IMR-90 (cell line): Measurements from ENCODE around the gene FALEC. TPM values are rescaled to one million over a fixed set of nuclear protein-coding genes. Genes with fewer than 3 reads are reported as not detected.

ENCODE experiments used
- ATAC-seq: fragments of 200-7000 bp; cut with Tn5 transposase; 2 replicates; pipeline ENCODE4 v1.9.1; 2020; ENCODE audit warnings: low read depth, mild to moderate bottlenecking, moderate library complexity
- BruUV-seq: library from RNA; stranded (reverse); fragments of 400-500 nt; replicated peaks from 2 replicates; lab custom pipeline; 2021; lab: Mats Ljungman, UMichigan
- CTCF ChIA-PET: fragments of 300-600 bp; formaldehyde crosslinking; extraction: SDS; loops from one replicate; lab custom pipeline; 2021; ENCODE audit warnings: antibody characterized with exemption; lab: Yijun Ruan, JAX
- POLR2A ChIA-PET: fragments of 300-600 bp; sonication (Branson Sonifier 250); formaldehyde crosslinking; loops from one replicate; lab custom pipeline; 2022; ENCODE audit warnings: antibody characterized with exemption; ENCODE audit not compliant: unreplicated experiment; lab: Charles Lee
- DNase-seq: peaks from one replicate; pipeline ENCODE4 v3.0.0; 2013
- H2AFZ ChIP-seq: replicated peaks from 2 replicates; pipeline ENCODE3; 2013; ENCODE audit warnings: low read length, mild to moderate bottlenecking; ENCODE audit not compliant: poor library complexity
- H2AK5ac ChIP-seq: 2 replicates; pipeline ENCODE4 v1.6.1; 2013; ENCODE audit warnings: low read depth, low read length, inconsistent platforms
- H2AK9ac ChIP-seq: replicated peaks from 2 replicates; pipeline ENCODE3; 2013; ENCODE audit warnings: mild to moderate bottlenecking, low read depth, low read length, moderate library complexity; ENCODE audit not compliant: poor library complexity
- H2BK120ac ChIP-seq: 2 replicates; pipeline ENCODE4 v1.6.1; 2013; ENCODE audit warnings: low read depth, low read length, inconsistent platforms
- H2BK15ac ChIP-seq: 3 replicates; pipeline ENCODE4 v1.6.1; 2013; ENCODE audit warnings: low read depth, low read length, inconsistent platforms
- H2BK20ac ChIP-seq: 2 replicates; pipeline ENCODE4 v1.6.1; 2013; ENCODE audit warnings: low read depth, mild to moderate bottlenecking, inconsistent platforms, low read length, moderate library complexity
- H2BK5ac ChIP-seq: 2 replicates; pipeline ENCODE4 v1.6.1; 2013; ENCODE audit warnings: mild to moderate bottlenecking, low read depth, low read length, inconsistent platforms; ENCODE audit not compliant: poor library complexity, severe bottlenecking
- H3K14ac ChIP-seq: replicated peaks from 2 replicates; pipeline ENCODE4 v1.6.1; 2013; ENCODE audit warnings: low read depth, low read length, inconsistent platforms
- H3K18ac ChIP-seq: 2 replicates; pipeline ENCODE4 v1.6.1; 2013; ENCODE audit warnings: low read depth, low read length, control low read depth
- H3K23ac ChIP-seq: 2 replicates; pipeline ENCODE4 v1.6.1; 2013; ENCODE audit warnings: low read depth, low read length, inconsistent platforms
- H3K27ac ChIP-seq: 2 replicates; pipeline ENCODE4 v1.5.1; 2013; ENCODE audit warnings: mild to moderate bottlenecking, control low read depth, low read length; ENCODE audit not compliant: insufficient read depth
- H3K27me3 ChIP-seq: 2 replicates; pipeline ENCODE4 v1.6.1; 2013; ENCODE audit warnings: low read length; ENCODE audit not compliant: control insufficient read depth, insufficient read depth
- H3K36me3 ChIP-seq: 2 replicates; pipeline ENCODE4 v1.6.1; 2013; ENCODE audit warnings: low read length, mixed read lengths; ENCODE audit not compliant: control insufficient read depth, insufficient read depth
- H3K4ac ChIP-seq: 2 replicates; pipeline ENCODE4 v1.6.1; 2013; ENCODE audit warnings: low read depth, low read length, inconsistent platforms
- H3K4me1 ChIP-seq: 2 replicates; pipeline ENCODE4 v1.6.1; 2013; ENCODE audit warnings: low read length, mixed read lengths; ENCODE audit not compliant: control insufficient read depth, insufficient read depth
- H3K4me2 ChIP-seq: 2 replicates; pipeline ENCODE4 v1.6.1; 2013; ENCODE audit warnings: low read depth, mild to moderate bottlenecking, control low read depth, low read length, moderate library complexity
- H3K4me3 ChIP-seq: 2 replicates; pipeline ENCODE4 v1.5.1; 2013; ENCODE audit warnings: low read depth, mild to moderate bottlenecking, control low read depth, low read length, moderate library complexity; ENCODE audit not compliant: insufficient read depth
- H3K56ac ChIP-seq: 2 replicates; pipeline ENCODE4 v1.6.1; 2013; ENCODE audit warnings: low read length, inconsistent platforms; ENCODE audit not compliant: insufficient read depth; ENCODE audit errors: extremely low read depth
- H3K79me1 ChIP-seq, 2 experiments: 2 replicates each; pipeline ENCODE4 v1.6.1; 2013; ENCODE audit warnings: low read length in 2 of 2, inconsistent platforms in 1 of 2, low read depth in 1 of 2
- H3K9ac ChIP-seq: 2 replicates; pipeline ENCODE4 v1.6.1; 2013; ENCODE audit warnings: low read depth, low read length, control low read depth
- H3K9me1 ChIP-seq: 2 replicates; pipeline ENCODE4 v1.6.1; 2013; ENCODE audit warnings: low read length, inconsistent platforms; ENCODE audit not compliant: insufficient read depth
- H3K9me3 ChIP-seq: 2 replicates; pipeline ENCODE4 v1.6.1; 2013; ENCODE audit warnings: low read length; ENCODE audit not compliant: control insufficient read depth, insufficient read depth
- H4K20me1 ChIP-seq: 2 replicates; pipeline ENCODE4 v1.6.1; 2013; ENCODE audit warnings: low read length, inconsistent platforms; ENCODE audit not compliant: insufficient read depth
- H4K5ac ChIP-seq: 2 replicates; pipeline ENCODE4 v1.6.1; 2013; ENCODE audit warnings: mild to moderate bottlenecking, low read depth, low read length, control low read depth
- H4K8ac ChIP-seq, 2 experiments: 2 replicates each; pipeline ENCODE4 v1.6.1; 2013; ENCODE audit warnings: low read depth in 2 of 2, low read length in 2 of 2, control low read depth in 1 of 2, inconsistent platforms in 1 of 2
- H4K91ac ChIP-seq: 2 replicates; pipeline ENCODE4 v1.6.1; 2013; ENCODE audit warnings: low read depth, low read length, inconsistent platforms; ENCODE audit not compliant: insufficient read depth
- CHD1 ChIP-seq: IDR thresholded peaks from 2 replicates; pipeline ENCODE4 v1.6.1; 2012; ENCODE audit warnings: low read depth, low read length, improper control_type of control experiment
- FOS ChIP-seq: fragments of 150-350 bp; IDR thresholded peaks from 2 replicates; pipeline ENCODE4 v1.6.1; 2016; ENCODE audit warnings: low read depth, low read length
- MAFK ChIP-seq: IDR thresholded peaks from 2 replicates; pipeline ENCODE4 v1.6.1; 2012; ENCODE audit warnings: low read depth, low read length, improper control_type of control experiment
- MAZ ChIP-seq: IDR thresholded peaks from 2 replicates; pipeline ENCODE4 v1.6.1; 2012; ENCODE audit warnings: low read depth, mild to moderate bottlenecking, low read length, improper control_type of control experiment, moderate library complexity, borderline replicate concordance
- MXI1 ChIP-seq: IDR thresholded peaks from 2 replicates; pipeline ENCODE4 v1.6.1; 2012; ENCODE audit warnings: low read depth, mild to moderate bottlenecking, low read length, moderate library complexity, borderline replicate concordance
- NFE2L2 ChIP-seq: fragments of 150-350 bp; IDR thresholded peaks from 2 replicates; pipeline ENCODE4 v1.6.1; 2016; ENCODE audit warnings: low read depth, mild to moderate bottlenecking, low read length
- POLR2A ChIP-seq: IDR thresholded peaks from 2 replicates; pipeline ENCODE4 v1.6.1; 2012; ENCODE audit warnings: mild to moderate bottlenecking, low read depth, low read length
- RAD21 ChIP-seq: IDR thresholded peaks from 2 replicates; pipeline ENCODE4 v1.6.1; 2012; ENCODE audit warnings: low read length, improper control_type of control experiment
- RFX5 ChIP-seq: IDR thresholded peaks from 2 replicates; pipeline ENCODE4 v1.8.0; 2012; ENCODE audit warnings: low read depth, mild to moderate bottlenecking, low read length, moderate library complexity
- SMC3 ChIP-seq: fragments of 150-350 bp; IDR thresholded peaks from 2 replicates; pipeline ENCODE4 v1.6.1; 2016; ENCODE audit warnings: low read depth, mild to moderate bottlenecking, antibody characterized with exemption, low read length, moderate library complexity
- WGBS, 2 experiments: methylation state at CpG; one replicate each; pipeline versions ENCODE4 v1.1.5 to v1.1.7; 2013; ENCODE audit warnings: missing lambda C conversion rate in 2 of 2; ENCODE audit not compliant: insufficient read length in 1 of 2; ENCODE audit errors: extremely low coverage in 2 of 2; 5-methylcytosine and 5-hydroxymethylcytosine counted together
- dilution Hi-C: fragments of 300-500 bp; cut with HindIII; formaldehyde crosslinking; loops from one replicate; pipeline ENCODE4 v1.14.3; 2018; ENCODE audit warnings: low sequenced_read_pairs; ENCODE audit not compliant: unreplicated experiment
- in situ Hi-C: fragments of 300-500 bp; cut with MboI; formaldehyde crosslinking; loops from 3 replicates; pipeline ENCODE4 v1.14.3; 2019; ENCODE audit warnings: low sequenced_read_pairs, inconsistent platforms, mixed read lengths
- intact Hi-C: fragments of 100-400 bp; cut with micrococcal nuclease; formaldehyde crosslinking; loops from 2 replicates; pipeline ENCODE4 v1.10.0; 2022
- polyA plus RNA-seq, 3 experiments: library from polyadenylated mRNA; depleted of rRNA; stranded (reverse); fragments of >200 nt; gene quantifications; 2 replicates each; pipeline ENCODE4 v1.2.3, GENCODE V29; 2012; ENCODE audit warnings: low replicate concordance in 1 of 3
- total RNA-seq: library from RNA; depleted of rRNA; stranded (reverse); fragments of >200 nt; gene quantifications from 2 replicates; pipeline ENCODE4 v1.2.3, GENCODE V29; 2012
- TF ChIP-seq, protein P1 (sequence below): fragments of 150-350 bp; IDR thresholded peaks from 2 replicates; pipeline ENCODE4 v1.6.1; 2016; ENCODE audit warnings: low read depth, mild to moderate bottlenecking, low read length, moderate library complexity, borderline replicate concordance
- TF ChIP-seq, protein P2 (sequence below): conservative IDR thresholded peaks from 2 replicates; pipeline ENCODE4 v1.5.1; 2012; ENCODE audit warnings: mild to moderate bottlenecking, low read depth, low read length, improper control_type of control experiment
- TF ChIP-seq, protein P3 (sequence below): fragments of 150-350 bp; IDR thresholded peaks from 2 replicates; pipeline ENCODE4 v1.6.1; 2017; ENCODE audit warnings: mild to moderate bottlenecking, antibody characterized with exemption, low read length, low read depth

The FALEC gene
- total and polyA plus RNA-seq, 2 of the 4 experiments (the other 2 are of a cell fraction): not detected

DNA sequence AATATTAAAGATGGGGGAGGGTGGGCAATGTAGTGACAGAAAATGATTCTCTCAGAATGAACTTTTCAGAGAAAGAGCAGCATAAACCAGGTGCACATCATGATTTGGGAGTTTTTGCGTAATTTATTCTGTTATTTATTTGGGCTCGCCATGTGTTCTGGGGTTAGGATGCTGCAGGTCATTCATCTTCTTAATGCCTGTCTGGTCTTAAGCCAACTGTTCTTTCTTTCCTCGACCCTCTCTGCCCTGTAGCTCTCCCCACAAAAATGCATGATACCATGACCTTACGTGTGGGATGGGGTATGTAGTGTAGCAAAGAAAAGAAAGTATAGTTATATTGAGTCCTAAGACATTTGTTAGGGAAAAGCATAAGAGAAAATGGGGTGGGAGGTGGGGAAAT lies 40.7 kb upstream of the FALEC start:
- peaks cover 25% of the 10 kb centered on the region for H3K36me3 ChIP-seq
- H3K4ac ChIP-seq: no peak overlapping the region
- no peak overlapping the region for H2BK20ac ChIP-seq
- peaks cover 9% of the 10 kb centered on the region for H3K9me1 ChIP-seq
- no peak overlapping the region for H4K91ac ChIP-seq
- intact Hi-C loops: no loop called here
- no peak overlapping the region for H2BK120ac ChIP-seq
- H4K20me1 ChIP-seq: no peaks in the 10 kb centered on the region
- in situ Hi-C loops: no loop called here
- H3K14ac ChIP-seq: 0 out of 2 replicates have a peak overlapping the region, but pooled peaks have one; percentile 55
- DNase-seq (peak; percentile 7), ATAC-seq (no peak)
- H3K79me1 ChIP-seq: peaks cover 3 to 4% of the 10 kb centered on the region in 2 experiments; a peak in 1 of 4 replicates
- no peak overlapping the region for H4K8ac ChIP-seq
- no peaks in the 10 kb centered on the region for H3K27me3 ChIP-seq
- no peak overlapping the region for H3K56ac ChIP-seq
- dilution Hi-C loops: no loop called here
- BruUV-seq: no TSS peak
- H2AK9ac ChIP-seq: no peak overlapping the region
- H2BK5ac ChIP-seq: no peak overlapping the region
- no peak overlapping the region for H2BK15ac ChIP-seq
- H3K9me3 ChIP-seq: no peaks in the 10 kb centered on the region
- H3K23ac ChIP-seq: no peak overlapping the region
- no peak overlapping the region for H3K4me3 ChIP-seq
- H3K4me1 ChIP-seq: peaks cover 9% of the 10 kb centered on the region
- no peak overlapping the region for H3K27ac ChIP-seq
- ChIA-PET CTCF (interaction anchor here (1.6 kb wide), 1 partner anchor 86 kb away, joined by 3 read pairs; no protein-coding TSS in a partner anchor), POLR2A (no interaction called here)
- TF ChIP-seq RAD21 (no peak), CHD1 (no peak), FOS (no peak), MXI1 (no peak), POLR2A (no peak), MAFK (no peak), NFE2L2 (no peak), SMC3 (no peak), RFX5 (no peak), MAZ (no peak)
- TF ChIP-seq, protein P1, sequence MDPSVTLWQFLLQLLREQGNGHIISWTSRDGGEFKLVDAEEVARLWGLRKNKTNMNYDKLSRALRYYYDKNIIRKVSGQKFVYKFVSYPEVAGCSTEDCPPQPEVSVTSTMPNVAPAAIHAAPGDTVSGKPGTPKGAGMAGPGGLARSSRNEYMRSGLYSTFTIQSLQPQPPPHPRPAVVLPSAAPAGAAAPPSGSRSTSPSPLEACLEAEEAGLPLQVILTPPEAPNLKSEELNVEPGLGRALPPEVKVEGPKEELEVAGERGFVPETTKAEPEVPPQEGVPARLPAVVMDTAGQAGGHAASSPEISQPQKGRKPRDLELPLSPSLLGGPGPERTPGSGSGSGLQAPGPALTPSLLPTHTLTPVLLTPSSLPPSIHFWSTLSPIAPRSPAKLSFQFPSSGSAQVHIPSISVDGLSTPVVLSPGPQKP: no peak
- TF ChIP-seq, protein P2, sequence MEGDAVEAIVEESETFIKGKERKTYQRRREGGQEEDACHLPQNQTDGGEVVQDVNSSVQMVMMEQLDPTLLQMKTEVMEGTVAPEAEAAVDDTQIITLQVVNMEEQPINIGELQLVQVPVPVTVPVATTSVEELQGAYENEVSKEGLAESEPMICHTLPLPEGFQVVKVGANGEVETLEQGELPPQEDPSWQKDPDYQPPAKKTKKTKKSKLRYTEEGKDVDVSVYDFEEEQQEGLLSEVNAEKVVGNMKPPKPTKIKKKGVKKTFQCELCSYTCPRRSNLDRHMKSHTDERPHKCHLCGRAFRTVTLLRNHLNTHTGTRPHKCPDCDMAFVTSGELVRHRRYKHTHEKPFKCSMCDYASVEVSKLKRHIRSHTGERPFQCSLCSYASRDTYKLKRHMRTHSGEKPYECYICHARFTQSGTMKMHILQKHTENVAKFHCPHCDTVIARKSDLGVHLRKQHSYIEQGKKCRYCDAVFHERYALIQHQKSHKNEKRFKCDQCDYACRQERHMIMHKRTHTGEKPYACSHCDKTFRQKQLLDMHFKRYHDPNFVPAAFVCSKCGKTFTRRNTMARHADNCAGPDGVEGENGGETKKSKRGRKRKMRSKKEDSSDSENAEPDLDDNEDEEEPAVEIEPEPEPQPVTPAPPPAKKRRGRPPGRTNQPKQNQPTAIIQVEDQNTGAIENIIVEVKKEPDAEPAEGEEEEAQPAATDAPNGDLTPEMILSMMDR: no peak
- TF ChIP-seq, protein P3, sequence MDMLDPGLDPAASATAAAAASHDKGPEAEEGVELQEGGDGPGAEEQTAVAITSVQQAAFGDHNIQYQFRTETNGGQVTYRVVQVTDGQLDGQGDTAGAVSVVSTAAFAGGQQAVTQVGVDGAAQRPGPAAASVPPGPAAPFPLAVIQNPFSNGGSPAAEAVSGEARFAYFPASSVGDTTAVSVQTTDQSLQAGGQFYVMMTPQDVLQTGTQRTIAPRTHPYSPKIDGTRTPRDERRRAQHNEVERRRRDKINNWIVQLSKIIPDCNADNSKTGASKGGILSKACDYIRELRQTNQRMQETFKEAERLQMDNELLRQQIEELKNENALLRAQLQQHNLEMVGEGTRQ: no peak
- no peak overlapping the region for H4K5ac ChIP-seq
- H3K18ac ChIP-seq: no peak overlapping the region
- no peak overlapping the region for H2AFZ ChIP-seq
- no peak overlapping the region for H3K9ac ChIP-seq
- no peak overlapping the region for H3K4me2 ChIP-seq
- no CpG with 5 or more reads among the region's 4 CpGs for WGBS, 2 experiments
- H2AK5ac ChIP-seq: no peak overlapping the region
